Measurements from ENCODE around the gene ZNF578. TPM values are rescaled to one million over a fixed set of nuclear protein-coding genes. Genes with fewer than 3 reads are reported as not detected.
"Not testable (repeated sequence)": the region's sequence is repeated elsewhere in the genome, so short reads cannot be mapped to it uniquely, and the experiment has no call there.

Gene ZNF578
- polyA plus RNA-seq, 1 experiment: 4.3 TPM

DNA sequence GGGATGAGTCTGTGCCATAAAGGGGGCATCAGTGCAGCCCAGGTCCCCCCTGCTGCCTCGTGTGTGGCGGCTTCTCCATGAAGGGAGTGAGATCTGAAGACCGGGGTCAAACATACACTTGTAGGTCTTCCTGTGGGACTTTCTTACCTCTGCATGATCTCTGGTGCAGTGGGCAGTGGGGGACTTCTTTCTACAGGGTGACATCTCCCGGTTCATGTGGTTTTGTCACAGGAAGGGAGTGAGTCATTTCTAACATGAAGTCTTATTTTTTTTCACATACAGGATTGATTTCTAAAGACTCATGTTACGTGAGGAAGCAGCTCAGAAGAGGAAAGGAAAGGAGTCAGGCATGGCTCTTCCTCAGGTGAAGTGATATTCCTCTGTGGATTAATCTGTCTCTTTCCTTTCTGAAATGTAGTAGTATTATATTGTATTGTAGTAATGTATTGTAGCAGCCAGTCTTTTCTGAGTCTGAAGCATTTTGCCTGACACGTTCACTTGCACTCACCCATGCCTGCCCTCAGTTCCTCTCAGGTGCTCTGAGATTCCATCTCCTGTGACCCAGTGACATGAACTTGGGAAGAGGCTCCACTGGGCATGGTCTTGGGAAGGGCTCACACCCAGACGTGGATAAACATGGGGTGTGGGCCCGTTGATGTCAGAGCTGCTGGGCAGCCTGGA lies 89.8 kb downstream of the ZNF578 start:
- ChIA-PET CTCF (interaction anchor here (0.6 kb wide), 1 partner anchor 35 kb away, joined by 4 read pairs; no protein-coding TSS in a partner anchor), POLR2A (no interaction called here)
- no peaks in the 10 kb centered on the region for H3K27me3 ChIP-seq (ENCODE audit: control insufficient read depth, insufficient read depth, low read length)

GRCh38 chr19:52554216-52554971 lies 101.0 kb downstream of the ZNF578 start:
- no peaks in the 10 kb centered on the region for H3K27me3 ChIP-seq (ENCODE audit: control insufficient read depth, insufficient read depth, low read length)
- ChIA-PET POLR2A (no interaction called here), CTCF (no interaction called here)
- TF ChIP-seq, protein P1, sequence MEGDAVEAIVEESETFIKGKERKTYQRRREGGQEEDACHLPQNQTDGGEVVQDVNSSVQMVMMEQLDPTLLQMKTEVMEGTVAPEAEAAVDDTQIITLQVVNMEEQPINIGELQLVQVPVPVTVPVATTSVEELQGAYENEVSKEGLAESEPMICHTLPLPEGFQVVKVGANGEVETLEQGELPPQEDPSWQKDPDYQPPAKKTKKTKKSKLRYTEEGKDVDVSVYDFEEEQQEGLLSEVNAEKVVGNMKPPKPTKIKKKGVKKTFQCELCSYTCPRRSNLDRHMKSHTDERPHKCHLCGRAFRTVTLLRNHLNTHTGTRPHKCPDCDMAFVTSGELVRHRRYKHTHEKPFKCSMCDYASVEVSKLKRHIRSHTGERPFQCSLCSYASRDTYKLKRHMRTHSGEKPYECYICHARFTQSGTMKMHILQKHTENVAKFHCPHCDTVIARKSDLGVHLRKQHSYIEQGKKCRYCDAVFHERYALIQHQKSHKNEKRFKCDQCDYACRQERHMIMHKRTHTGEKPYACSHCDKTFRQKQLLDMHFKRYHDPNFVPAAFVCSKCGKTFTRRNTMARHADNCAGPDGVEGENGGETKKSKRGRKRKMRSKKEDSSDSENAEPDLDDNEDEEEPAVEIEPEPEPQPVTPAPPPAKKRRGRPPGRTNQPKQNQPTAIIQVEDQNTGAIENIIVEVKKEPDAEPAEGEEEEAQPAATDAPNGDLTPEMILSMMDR (IDR thresholded peaks at IDR 0.05; ENCODE audit: low read depth, low read length): no peak
- H3K27ac ChIP-seq (ENCODE audit: low read depth, low read length): no peak overlapping the region
- H3K9me3 ChIP-seq (ENCODE audit: control insufficient read depth, insufficient read depth, low read length): peaks cover 71% of the 10 kb centered on the region
- no peak overlapping the region for H3K4me3 ChIP-seq (ENCODE audit: low read depth, low read length)
- no peak for DNase-seq (ENCODE audit: low read depth, low spot score)

More for the DNA sequence above, 89.8 kb downstream of the ZNF578 start:
- DNase-seq (ENCODE audit: low read depth, low spot score): no peak
- H3K4me3 ChIP-seq (ENCODE audit: low read depth, low read length): no peak overlapping the region
- H3K27ac ChIP-seq (ENCODE audit: low read depth, low read length): no peak overlapping the region
- peaks cover 45% of the 10 kb centered on the region for H3K9me3 ChIP-seq (ENCODE audit: control insufficient read depth, insufficient read depth, low read length)
- TF ChIP-seq, protein P1 (IDR thresholded peaks at IDR 0.05; ENCODE audit: low read depth, low read length): no peak

DNA sequence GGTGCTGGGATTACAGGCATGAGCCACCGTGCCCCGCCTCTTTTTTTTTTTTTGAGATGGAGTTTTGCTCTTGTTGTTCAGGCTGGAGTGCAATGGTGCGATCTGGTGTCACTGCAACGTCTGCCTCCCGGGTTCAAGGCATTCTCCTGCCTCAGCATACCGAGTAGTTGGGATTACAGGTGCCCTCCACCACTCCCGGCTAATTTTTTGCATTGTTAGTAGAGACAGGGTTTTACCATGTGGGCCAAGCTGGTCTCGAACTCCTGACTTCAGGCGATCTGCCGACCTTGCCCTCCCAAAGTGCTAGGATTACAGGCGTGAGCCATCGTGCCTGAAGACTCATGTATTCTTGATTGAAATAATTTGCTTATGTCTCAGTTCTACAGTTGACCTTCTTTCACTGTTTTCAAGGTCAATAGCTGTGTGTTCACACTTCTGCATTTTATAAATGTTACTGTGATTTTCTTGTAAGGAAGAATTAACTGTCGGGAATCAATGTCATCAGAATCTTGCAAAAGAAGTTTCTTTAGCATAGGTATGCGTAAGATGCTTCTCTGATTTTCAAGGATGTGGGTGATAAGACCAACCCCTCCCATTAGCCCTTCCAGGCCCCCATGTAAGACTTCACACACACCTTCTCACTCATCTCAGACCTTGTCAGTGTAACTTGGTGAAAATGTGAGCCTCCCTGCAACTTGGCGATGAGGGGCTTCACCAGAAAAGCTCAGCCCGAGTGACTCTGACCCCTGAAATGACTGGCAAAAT lies 104.1 kb downstream of the ZNF578 start:
- Histone ChIP-seq H3K27ac (ENCODE audit: low read depth, low read length) (no peak overlapping the region), H3K9me3 (ENCODE audit: control insufficient read depth, insufficient read depth, low read length) (peaks cover 72% of the 10 kb centered on the region), H3K27me3 (ENCODE audit: control insufficient read depth, insufficient read depth, low read length) (no peaks in the 10 kb centered on the region), H3K4me3 (ENCODE audit: low read depth, low read length) (no peak overlapping the region)
- ChIA-PET CTCF (interaction anchor here (0.6 kb wide), 1 partner anchor 15 kb away, joined by 4 read pairs; no protein-coding TSS in a partner anchor), POLR2A (no interaction called here)
- DNase-seq (ENCODE audit: low read depth, low spot score): no peak
- TF ChIP-seq, protein P1 (IDR thresholded peaks at IDR 0.05; ENCODE audit: low read depth, low read length): no peak

DNA sequence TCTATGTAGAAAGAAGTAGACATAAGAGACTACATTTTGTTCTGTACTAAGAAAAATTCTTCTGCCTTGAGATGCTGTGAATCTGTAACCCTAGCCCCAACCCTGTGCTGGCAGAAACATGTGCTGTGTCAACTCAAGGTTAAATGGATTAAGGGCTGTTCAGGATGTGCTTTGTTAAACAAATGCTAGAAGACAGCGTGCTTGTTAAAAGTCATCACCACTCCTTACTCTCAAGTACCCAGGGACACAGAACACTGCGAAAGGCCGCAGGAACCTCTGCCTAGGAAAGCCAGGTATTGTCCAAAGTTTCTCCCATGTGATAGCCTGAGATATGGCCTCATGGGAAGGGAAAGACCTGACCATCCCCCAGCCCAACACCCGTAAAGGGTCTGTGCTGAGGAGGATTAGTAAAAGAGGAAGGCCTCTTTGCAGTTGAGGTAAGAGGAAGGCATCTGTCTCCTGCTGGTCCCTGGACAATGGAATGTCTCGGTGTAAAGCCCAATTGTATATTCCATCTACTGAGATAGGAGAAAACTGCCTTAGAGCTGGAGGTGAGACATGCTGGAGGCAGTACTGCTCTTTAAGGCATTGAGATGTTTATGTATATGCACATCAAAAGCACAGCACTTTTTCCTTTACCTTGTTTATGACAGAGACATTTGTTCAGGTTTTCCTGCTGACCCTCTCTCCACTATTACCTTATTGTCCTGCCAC lies 105.5 kb downstream of the ZNF578 start:
- POLR2A ChIA-PET; DNase-seq (ENCODE audit: low read depth, low spot score); H3K27me3 ChIP-seq (ENCODE audit: control insufficient read depth, insufficient read depth, low read length); CTCF ChIA-PET; H3K27ac ChIP-seq (ENCODE audit: low read depth, low read length); H3K4me3 ChIP-seq (ENCODE audit: low read depth, low read length): not testable (repeated sequence)
- peaks cover 82% of the 10 kb centered on the region for H3K9me3 ChIP-seq (ENCODE audit: control insufficient read depth, insufficient read depth, low read length)

- H3K27ac ChIP-seq (ENCODE audit: low read depth, low read length); H3K4me3 ChIP-seq (ENCODE audit: low read depth, low read length); CTCF ChIA-PET; DNase-seq (ENCODE audit: low read depth, low spot score); H3K27me3 ChIP-seq (ENCODE audit: control insufficient read depth, insufficient read depth, low read length); POLR2A ChIA-PET: not testable (repeated sequence)
- H3K9me3 ChIP-seq (ENCODE audit: control insufficient read depth, insufficient read depth, low read length): peaks cover 74% of the 10 kb centered on the region
Observed at GRCh38 chr19:52561611-52562010, 108.3 kb downstream of the ZNF578 start.

Other genes starting within 250 kb of the ZNF578 start
- gene ZNF766, start 184.0 kb upstream of the ZNF578 start, polyA plus RNA-seq (2011; rRNA removed): 9.2 and 14.0 TPM in 2 replicates
- gene ZNF480, start 156.4 kb upstream of the ZNF578 start, polyA plus RNA-seq (2011; rRNA removed): 11.9 TPM in 2 replicates
- 4.4 and 5.5 TPM in 2 replicates for gene ZNF610, start 117.3 kb upstream of the ZNF578 start, polyA plus RNA-seq (2011; rRNA removed)
- gene ZNF880, start 83.6 kb upstream of the ZNF578 start, polyA plus RNA-seq (2011; rRNA removed): 15.6 and 19.9 TPM in 2 replicates
- 23.4 and 29.3 TPM in 2 replicates for gene ZNF528, start 55.7 kb upstream of the ZNF578 start, polyA plus RNA-seq (2011; rRNA removed)
- 0.04 and 0.05 TPM in 2 replicates for gene ZNF534, start 24.4 kb upstream of the ZNF578 start, polyA plus RNA-seq (2011; rRNA removed)
- gene ZNF808, start 74.1 kb downstream of the ZNF578 start, polyA plus RNA-seq (2011; rRNA removed): 5.3 and 7.7 TPM in 2 replicates
- gene ZNF701, start 116.7 kb downstream of the ZNF578 start, polyA plus RNA-seq (2011; rRNA removed): 6.6 and 8.2 TPM in 2 replicates
- gene ZNF83, start 184.8 kb downstream of the ZNF578 start, polyA plus RNA-seq (2011; rRNA removed): 41.4 and 53.1 TPM in 2 replicates

Data from AG04450 (cell line).